SH-SY5Y (cell line): Measurements from ENCODE around the gene WDR81.

Source experiments
- GATA2 ChIP-seq: IDR thresholded peaks from 2 replicates; pipeline ENCODE4 v1.6.1; 2011; ENCODE audit warnings: mild to moderate bottlenecking, low read depth, low read length
- GATA3 ChIP-seq: IDR thresholded peaks from 2 replicates; pipeline ENCODE4 v1.6.1; 2011; ENCODE audit warnings: low read depth, mild to moderate bottlenecking, low read length, moderate library complexity

GRCh38 chr17:1676401-1676800, 48.1 kb upstream of the WDR81 start:
- TF ChIP-seq GATA3 = no peak
- no peak for TF ChIP-seq GATA2
